Activated naive CD4-positive, alpha-beta T cell treated with anti-CD3 and anti-CD28 coated beads, Interleukin-2, amount 10 ng/mL, durations not matched to agents 5 hours and 36 hours (primary cell): ENCODE results near the gene NUDT22. TPM values are rescaled to one million over a fixed set of nuclear protein-coding genes. Genes with fewer than 3 reads are reported as not detected.

ENCODE experiments used
- total RNA-seq, 2 experiments: library from RNA; stranded (reverse); gene quantifications; one replicate each; pipeline ENCODE4 v1.2.3, GENCODE V29; 2021

NUDT22 gene
- 10 to 100 TPM; 76.7 to 80.2 TPM for total RNA-seq

DNA sequence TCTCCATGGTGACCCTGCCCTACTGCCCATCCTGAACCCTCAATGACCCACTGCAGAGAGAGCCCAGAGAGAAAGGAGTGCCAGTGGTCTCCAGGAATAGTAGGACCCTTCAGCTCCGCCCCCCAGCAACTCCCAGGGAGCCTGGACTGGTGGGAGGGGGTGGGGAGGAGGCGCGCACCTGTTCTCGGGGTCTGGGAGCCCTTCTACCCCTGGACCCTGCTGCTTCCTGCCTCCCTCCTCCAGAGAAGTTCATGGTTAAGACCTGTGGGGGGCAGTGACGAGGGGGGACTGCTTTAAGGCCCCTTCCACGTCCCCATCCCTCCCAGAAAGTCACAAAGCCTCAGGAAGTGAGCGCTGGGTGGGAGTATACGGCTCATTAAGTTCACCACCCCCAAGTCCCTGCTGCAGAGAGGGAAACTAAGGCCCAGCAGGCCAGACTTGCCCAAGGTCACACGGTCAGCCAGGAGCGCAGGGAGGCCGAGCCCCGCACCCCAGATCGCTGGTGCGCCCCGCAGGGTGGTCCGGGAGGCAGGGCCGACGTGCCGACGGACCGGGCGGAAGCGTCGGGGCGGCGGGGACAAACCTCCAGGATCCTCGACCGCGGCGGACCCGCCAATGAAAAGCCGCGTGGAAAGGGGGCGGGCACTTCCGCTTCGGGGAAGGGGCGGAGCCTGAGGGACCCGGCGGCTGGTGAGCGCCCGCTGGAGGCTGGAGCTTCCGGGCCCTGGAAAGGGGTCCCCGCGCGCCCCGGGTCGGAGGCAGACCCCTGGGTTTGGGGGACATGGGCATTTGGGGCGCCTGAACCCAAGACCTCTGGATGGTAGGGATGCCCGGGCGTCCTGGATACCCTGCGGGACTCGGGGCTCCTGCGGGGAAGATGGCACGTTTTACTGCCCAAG is at the start of gene NUDT22, which contains the start of gene TRPT1:
Gene NUDT22 (plus strand): TSS at position 667 of the 899 bp plus-strand sequence. CDS start 379 bp downstream, outside the sequence.
Gene TRPT1 (minus strand): TSS at position 579 of the 899 bp plus-strand sequence. CDS start 326 bp downstream, at position 253.

GRCh38 chr11:64185693-64186491 is 40.2 kb upstream of the NUDT22 start, which contains the start of gene STIP1:
Gene STIP1 (plus strand): TSS chr11:64186171. CDS start chr11:64186262, 91 bp downstream.

DNA sequence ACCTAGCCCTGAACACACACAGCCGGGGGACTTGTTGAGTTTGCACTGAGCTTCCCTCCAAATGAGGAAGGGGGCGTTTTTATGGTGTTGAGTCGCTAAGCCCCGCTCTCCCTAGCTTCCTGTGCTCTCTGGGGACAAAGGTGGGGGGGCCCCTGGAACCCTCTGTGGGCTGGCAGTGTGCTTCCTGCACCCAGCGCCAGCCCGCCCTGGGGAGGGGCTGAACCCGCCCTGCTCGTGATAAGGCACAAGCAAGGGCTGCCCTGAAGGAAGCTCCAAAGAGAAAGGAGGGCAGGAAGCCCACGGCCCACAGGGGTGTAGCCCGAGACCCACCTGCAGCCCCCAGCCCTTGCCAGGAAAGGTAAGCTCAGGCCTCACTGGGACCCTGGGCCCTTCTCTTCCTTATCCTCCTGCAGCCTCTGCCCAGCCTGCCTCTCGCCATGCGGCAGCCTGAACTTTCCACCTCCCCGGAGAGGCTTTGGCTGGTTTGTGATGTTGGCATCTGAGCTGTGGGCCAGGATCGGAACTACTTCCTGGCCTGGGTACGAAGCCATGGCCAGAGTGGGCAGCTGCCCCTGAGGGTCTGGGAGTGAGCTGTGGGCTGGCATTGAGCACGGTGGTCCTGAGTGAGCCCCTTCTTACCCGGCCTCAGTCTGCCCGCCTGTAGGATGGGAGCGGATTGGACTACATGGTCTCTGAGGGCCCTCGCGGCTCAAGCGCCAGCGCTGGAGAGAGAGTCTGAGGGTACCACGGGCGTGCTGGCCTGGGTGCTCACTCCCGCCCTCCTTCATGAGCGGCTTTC is 19.4 kb upstream of the NUDT22 start, which contains the start of gene FERMT3:
Gene FERMT3 (plus strand): TSS at position 265 of the 799 bp plus-strand sequence. CDS start 644 bp downstream, outside the sequence.

GRCh38 chr11:64230171-64230984 is 4.3 kb downstream of the NUDT22 start, which contains the start of gene DNAJC4:
Gene DNAJC4 (plus strand): TSS chr11:64230548. CDS start chr11:64230855, 307 bp downstream.

GRCh38 chr11:64233913-64234586 is 8.0 kb downstream of the NUDT22 start, which contains the start of gene VEGFB:
Gene VEGFB (plus strand): TSS chr11:64234584. CDS start chr11:64234834, 250 bp downstream.

DNA sequence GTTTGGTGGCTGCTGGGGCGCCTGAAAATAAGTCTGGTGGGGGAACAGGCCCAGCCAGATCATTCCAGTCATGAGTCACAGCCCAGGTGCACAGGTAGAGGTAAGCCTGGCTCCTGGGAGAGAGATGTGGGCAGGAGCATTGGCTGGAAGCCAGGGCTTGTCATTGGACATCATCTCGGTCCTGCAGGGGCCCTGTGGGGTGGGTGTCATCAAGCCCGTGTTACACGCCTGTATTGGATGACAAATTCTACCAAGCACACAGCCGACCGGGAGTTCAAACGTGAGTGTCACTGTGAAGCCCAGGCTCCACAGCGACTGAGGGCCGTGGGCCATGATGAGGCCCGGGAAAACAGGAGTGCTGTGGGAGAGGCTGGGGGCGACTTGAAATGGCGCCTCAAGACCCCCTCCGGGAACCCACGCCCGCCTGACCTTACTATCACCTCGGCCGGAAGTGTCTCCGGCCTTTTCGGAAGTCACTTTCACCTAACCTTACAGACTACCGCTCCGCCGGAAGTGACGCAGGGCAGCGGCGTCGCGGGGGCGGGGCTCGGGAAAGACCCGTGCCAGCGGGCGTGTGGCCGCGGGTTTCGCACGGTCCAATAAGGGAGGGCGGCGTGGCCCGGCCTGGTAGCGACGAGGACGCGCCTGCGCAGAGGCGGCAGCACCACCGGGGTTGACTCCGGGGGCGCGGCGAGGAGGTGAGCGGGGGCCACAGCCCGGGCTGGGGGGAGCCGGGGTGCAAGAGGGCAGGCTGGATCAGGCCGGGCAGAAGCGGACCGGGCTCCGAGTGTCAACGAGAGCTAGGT is 14.6 kb downstream of the NUDT22 start, which contains the start of gene FKBP2:
Gene FKBP2 (plus strand): TSS at position 661 of the 806 bp plus-strand sequence. CDS start 1,293 bp downstream, outside the sequence.

GRCh38 chr11:64246871-64247728 is 21.0 kb downstream of the NUDT22 start, which contains the start of gene PPP1R14B:
Gene PPP1R14B (minus strand): TSS chr11:64246943. CDS start chr11:64246673, 270 bp downstream.

DNA sequence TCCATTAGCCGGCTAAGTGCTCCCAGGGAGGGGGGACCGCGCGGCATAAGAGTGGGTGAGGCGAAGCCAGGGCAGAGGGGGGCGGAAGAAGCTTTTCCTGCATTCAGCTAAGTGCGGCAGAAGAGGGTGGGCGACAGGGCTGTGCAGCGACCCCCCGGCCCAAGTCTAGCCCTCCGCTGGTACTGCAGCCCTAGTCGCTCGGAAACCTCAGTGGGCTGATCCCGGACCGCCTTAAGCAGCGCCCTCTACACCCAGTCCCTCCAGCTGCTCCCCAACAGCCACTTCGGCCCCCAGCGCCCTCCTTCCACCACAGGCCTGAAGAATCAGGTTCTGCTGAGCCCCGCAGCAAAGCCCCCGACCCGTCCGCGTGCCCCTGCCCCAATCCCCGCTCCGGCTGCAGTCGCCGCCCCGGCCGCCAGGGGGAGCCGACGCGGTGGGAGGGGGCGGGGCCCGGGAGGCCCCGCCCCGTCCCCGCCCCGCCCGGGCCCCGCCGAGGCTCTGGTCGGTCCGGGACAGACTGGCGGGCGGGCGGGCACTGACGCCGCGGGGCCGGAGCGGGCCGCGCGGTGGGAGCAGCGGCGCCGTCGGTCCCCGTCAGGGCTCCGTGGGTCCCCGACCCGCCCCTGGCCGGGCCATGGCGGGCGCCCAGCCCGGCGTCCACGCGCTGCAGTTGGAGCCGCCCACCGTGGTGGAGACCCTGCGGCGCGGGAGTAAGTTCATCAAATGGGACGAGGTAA is 25.1 kb downstream of the NUDT22 start, which contains the start of gene PLCB3:
Gene PLCB3 (plus strand): TSS at position 515 of the 737 bp plus-strand sequence. CDS start 120 bp downstream, at position 635.

Other genes starting within 250 kb of the NUDT22 start
- gene OTUB1, start 239.8 kb upstream of the NUDT22 start, total RNA-seq = 10 to 100 TPM; 80.0 to 80.1 TPM
- not detected for gene FLRT1, start 190.3 kb upstream of the NUDT22 start, total RNA-seq
- 10 to 100 TPM; 14.2 TPM for gene MACROD1, start 60.2 kb upstream of the NUDT22 start, total RNA-seq
- 100 to 1,000 TPM; 181 to 183 TPM for gene STIP1, start 40.1 kb upstream of the NUDT22 start, total RNA-seq
- gene FERMT3, start 19.6 kb upstream of the NUDT22 start, total RNA-seq = 100 to 1,000 TPM; 203 to 209 TPM
- 10 to 100 TPM; 30.8 to 36.4 TPM for gene TRPT1, start 88 bp upstream of the NUDT22 start, total RNA-seq
- 10 to 100 TPM; 43.9 to 44.9 TPM for gene DNAJC4, start 4.3 kb downstream of the NUDT22 start, total RNA-seq
- gene VEGFB, start 8.3 kb downstream of the NUDT22 start, total RNA-seq = 10 to 100 TPM; 81.2 to 88.6 TPM
- gene FKBP2, start 14.8 kb downstream of the NUDT22 start, total RNA-seq = 10 to 100 TPM; 28.4 to 28.8 TPM
- 10 to 100 TPM; 93.0 to 98.0 TPM for gene PPP1R14B, start 20.7 kb downstream of the NUDT22 start, total RNA-seq
- gene PLCB3, start 25.3 kb downstream of the NUDT22 start, total RNA-seq = 10 to 100 TPM; 11.4 to 11.9 TPM
- 10 to 100 TPM; 33.1 to 33.7 TPM for gene BAD, start 58.4 kb downstream of the NUDT22 start, total RNA-seq
- gene GPR137, start 59.6 kb downstream of the NUDT22 start, total RNA-seq = 10 to 100 TPM; 26.2 to 26.7 TPM
- gene KCNK4, start 65.0 kb downstream of the NUDT22 start, total RNA-seq = not detected
- not detected for gene CATSPERZ, start 74.1 kb downstream of the NUDT22 start, total RNA-seq
- 10 to 100 TPM; 34.1 to 37.7 TPM for gene ESRRA, start 79.2 kb downstream of the NUDT22 start, total RNA-seq
- 100 to 1,000 TPM; 156 to 165 TPM for gene TRMT112, start 91.3 kb downstream of the NUDT22 start, total RNA-seq
- 100 to 1,000 TPM; 110 to 116 TPM for gene PRDX5, start 91.8 kb downstream of the NUDT22 start, total RNA-seq
- gene CCDC88B, start 113.9 kb downstream of the NUDT22 start, total RNA-seq = 100 to 1,000 TPM; 115 to 126 TPM
- gene RPS6KA4, start 132.9 kb downstream of the NUDT22 start, total RNA-seq = 10 to 100 TPM; 31.8 to 35.0 TPM